Mesothelial cell of epicardium (in vitro differentiated cells): Measurements from ENCODE around the gene MAGI2. TPM values are rescaled to one million over a fixed set of nuclear protein-coding genes. Genes with fewer than 3 reads are reported as not detected.

Experiments
- DNase-seq, 2 experiments: peaks; one replicate each; pipeline ENCODE4 v3.0.0; 2021; ENCODE audit warnings: low spot score in 2 of 2; ENCODE audit not compliant: unreplicated experiment in 2 of 2
- H3K27ac Mint-ChIP-seq: 2 replicates; pipeline ENCODE4 v1.8.0; 2021; ENCODE audit warnings: mixed read lengths
- H3K27me3 Mint-ChIP-seq: 2 replicates; pipeline ENCODE4 v1.8.0; 2021; ENCODE audit warnings: low read depth, mixed read lengths
- H3K36me3 Mint-ChIP-seq: 2 replicates; pipeline ENCODE4 v1.8.0; 2021; ENCODE audit warnings: mixed read lengths
- H3K4me1 Mint-ChIP-seq: 2 replicates; pipeline ENCODE4 v1.8.0; 2021; ENCODE audit warnings: mixed read lengths
- H3K4me3 Mint-ChIP-seq: 2 replicates; pipeline ENCODE4 v1.8.0; 2021; ENCODE audit warnings: mild to moderate bottlenecking, moderate library complexity, mixed read lengths
- H3K9me3 Mint-ChIP-seq: 2 replicates; pipeline ENCODE4 v1.8.0; 2021; ENCODE audit warnings: mixed read lengths
- CTCF ChIP-seq: fragments of 200-600 bp; sonication (generic); IDR thresholded peaks from one replicate; pipeline ENCODE4 v1.5.0; 2021; ENCODE audit warnings: antibody characterized with exemption; ENCODE audit not compliant: unreplicated experiment
- total RNA-seq: library from RNA; stranded (reverse); gene quantifications from 3 replicates; pipeline ENCODE4 v1.2.1, GENCODE V29; 2021

The MAGI2 gene
- total RNA-seq, 1 donor from 2014 or later = 38.4 TPM

DNA sequence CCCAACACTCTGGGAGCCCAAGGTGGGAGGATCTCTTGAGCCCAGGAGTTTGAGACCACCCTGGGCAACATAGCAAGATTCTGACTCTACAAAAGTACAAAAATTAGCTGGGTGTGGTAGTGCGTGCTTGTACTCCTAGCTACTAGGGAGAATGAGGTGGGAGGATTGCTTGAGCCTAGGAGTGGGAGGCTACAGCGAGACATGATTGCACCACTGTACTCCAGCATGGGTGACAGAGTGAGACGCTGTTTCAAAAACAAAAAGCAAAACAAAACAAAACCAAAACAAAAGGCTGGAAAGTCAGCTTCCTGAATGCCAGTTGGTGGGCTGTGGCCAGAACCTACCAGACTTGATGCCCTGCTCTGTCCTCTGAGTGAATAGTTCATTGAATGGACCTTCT, 1412.0 kb downstream of the MAGI2 start:
- Mint-ChIP-seq H3K36me3 (no peaks in the 10 kb centered on the region), H3K4me1 (peaks cover 13% of the 10 kb centered on the region), H3K27ac (no peak overlapping the region), H3K4me3 (no peak overlapping the region), H3K27me3 (peaks cover 2% of the 10 kb centered on the region), H3K9me3 (no peaks in the 10 kb centered on the region)
- DNase-seq = no peak
- no peak for TF ChIP-seq CTCF

- no peak for TF ChIP-seq CTCF
- H3K4me1 Mint-ChIP-seq = peaks cover 13% of the 10 kb centered on the region
- H3K9me3 Mint-ChIP-seq = no peaks in the 10 kb centered on the region
- no peak overlapping the region for H3K4me3 Mint-ChIP-seq
- no peak for DNase-seq
- no peak overlapping the region for H3K27ac Mint-ChIP-seq
- no peaks in the 10 kb centered on the region for H3K36me3 Mint-ChIP-seq
- peaks cover 2% of the 10 kb centered on the region for H3K27me3 Mint-ChIP-seq
These were observed 1413.4 kb downstream of the MAGI2 start for GRCh38 chr7:78039790-78040776.

- TF ChIP-seq CTCF = no peak
- Mint-ChIP-seq H3K4me1 (peaks cover 13% of the 10 kb centered on the region), H3K36me3 (no peaks in the 10 kb centered on the region), H3K9me3 (no peaks in the 10 kb centered on the region), H3K4me3 (no peak overlapping the region), H3K27me3 (peaks cover 2% of the 10 kb centered on the region), H3K27ac (no peak overlapping the region)
- no peak for DNase-seq
These were observed 1414.9 kb downstream of the MAGI2 start for GRCh38 chr7:78038465-78039080.

DNA sequence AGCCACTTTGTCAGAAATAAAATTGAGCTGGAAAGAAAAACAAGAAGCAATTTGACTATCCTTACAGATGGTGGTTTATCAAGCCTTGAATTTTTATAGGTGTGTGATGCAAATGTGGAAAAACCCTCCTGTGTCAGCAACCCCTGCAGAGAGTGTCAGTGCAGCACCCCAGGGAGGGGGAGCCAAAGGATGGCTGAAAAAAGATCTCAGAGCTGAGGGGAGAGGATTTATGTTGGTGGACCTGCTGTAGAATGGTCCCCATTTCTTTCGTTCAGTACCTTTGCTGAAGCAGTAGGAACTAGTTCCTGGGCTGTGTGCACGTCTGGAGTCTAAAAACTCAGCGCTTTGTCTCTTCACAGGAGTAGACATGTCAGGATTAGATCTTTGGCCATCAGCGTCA, 1415.9 kb downstream of the MAGI2 start:
- H3K9me3 Mint-ChIP-seq = no peaks in the 10 kb centered on the region
- H3K36me3 Mint-ChIP-seq = no peaks in the 10 kb centered on the region
- no peak overlapping the region for H3K4me3 Mint-ChIP-seq
- H3K27me3 Mint-ChIP-seq = peaks cover 6% of the 10 kb centered on the region
- H3K4me1 Mint-ChIP-seq = peaks cover 13% of the 10 kb centered on the region
- no peak for TF ChIP-seq CTCF
- no peak overlapping the region for H3K27ac Mint-ChIP-seq
- DNase-seq = no peak

DNA sequence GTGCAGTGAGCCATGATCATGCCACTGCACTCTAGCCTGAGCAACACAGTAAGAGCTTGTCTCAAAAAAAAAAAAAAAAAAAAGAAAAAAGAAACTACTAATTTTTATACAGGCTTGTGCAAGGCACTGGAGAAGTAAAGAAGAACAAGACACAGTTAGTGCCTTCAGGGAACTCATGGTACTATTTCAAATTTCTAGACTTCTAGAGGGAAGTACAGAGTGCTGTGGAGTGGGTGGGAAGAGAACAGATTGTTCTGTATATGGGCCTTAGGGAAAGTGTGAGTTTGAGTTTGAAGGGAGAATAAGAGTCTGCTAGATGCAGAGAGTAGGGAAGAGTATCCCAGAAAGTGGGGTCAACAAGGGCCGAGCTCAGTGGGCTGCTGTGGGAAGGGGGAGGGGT, 1420.1 kb downstream of the MAGI2 start:
- no peak overlapping the region for H3K4me3 Mint-ChIP-seq
- TF ChIP-seq CTCF = no peak
- no peaks in the 10 kb centered on the region for H3K9me3 Mint-ChIP-seq
- no peaks in the 10 kb centered on the region for H3K36me3 Mint-ChIP-seq
- H3K4me1 Mint-ChIP-seq = peaks cover under 1% of the 10 kb centered on the region
- no peak for DNase-seq
- peaks cover 7% of the 10 kb centered on the region for H3K27me3 Mint-ChIP-seq
- H3K27ac Mint-ChIP-seq = no peak overlapping the region
